NCI-H446 treated with DMSO at 0.1 percent for 48 hours (cell line): ENCODE measurements around the gene OLFM1.
"Not testable (repeated sequence)": the region's sequence is repeated elsewhere in the genome, so short reads cannot be mapped to it uniquely, and the experiment has no call there.

Experiments
- DNase-seq: peaks from one replicate; lab custom pipeline; 2025; lab: John Stamatoyannopoulos, UW

The OLFM1 gene

GRCh38 chr9:135154050-135154615, 66.7 kb downstream of the OLFM1 start:
- no peak for DNase-seq

- no peak for DNase-seq
These were observed 67.9 kb downstream of the OLFM1 start for GRCh38 chr9:135155396-135155795.

GRCh38 chr9:135156525-135157510, 69.3 kb downstream of the OLFM1 start:
- DNase-seq, result no peak

GRCh38 chr9:135157856-135158563, 70.5 kb downstream of the OLFM1 start:
- DNase-seq, result no peak

- DNase-seq, result no peak
These were observed 71.1 kb downstream of the OLFM1 start for GRCh38 chr9:135158564-135158937.

GRCh38 chr9:135159801-135160200, 72.3 kb downstream of the OLFM1 start:
- DNase-seq, result no peak

- DNase-seq, result no peak
These were observed 73.4 kb downstream of the OLFM1 start for GRCh38 chr9:135160862-135161261.

GRCh38 chr9:135162599-135162998, 75.1 kb downstream of the OLFM1 start:
- not testable (repeated sequence) for DNase-seq

GRCh38 chr9:135163023-135163780, 75.7 kb downstream of the OLFM1 start:
- DNase-seq, result no peak

GRCh38 chr9:135164036-135164435, 76.6 kb downstream of the OLFM1 start:
- no peak for DNase-seq

- no peak for DNase-seq
These were observed 77.7 kb downstream of the OLFM1 start for GRCh38 chr9:135165003-135165711.

- no peak for DNase-seq
These were observed 78.5 kb downstream of the OLFM1 start for GRCh38 chr9:135165756-135166519.

- no peak for DNase-seq
These were observed 79.1 kb downstream of the OLFM1 start for GRCh38 chr9:135166565-135166964.

- DNase-seq, result no peak
These were observed 79.9 kb downstream of the OLFM1 start for GRCh38 chr9:135167356-135167755.

- DNase-seq, result no peak
These were observed 80.6 kb downstream of the OLFM1 start for GRCh38 chr9:135167849-135168655.

- DNase-seq, result no peak
These were observed 82.3 kb downstream of the OLFM1 start for GRCh38 chr9:135169709-135170226.

GRCh38 chr9:135170535-135170934, 83.1 kb downstream of the OLFM1 start:
- DNase-seq, result no peak
